OCI-LY7 (cell line): ENCODE data around the gene WDR70. TPM values are rescaled to one million over a fixed set of nuclear protein-coding genes. Genes with fewer than 3 reads are reported as not detected.

Source experiments
- BruUV-seq: library from RNA; stranded (reverse); fragments of 400-500 nt; replicated peaks from 2 replicates; lab custom pipeline; 2021; lab: Mats Ljungman, UMichigan
- CTCF ChIA-PET: fragments of 300-600 bp; sonication (Branson Sonifier 250); formaldehyde crosslinking; loops from one replicate; lab custom pipeline; 2022; ENCODE audit warnings: antibody characterized with exemption; ENCODE audit not compliant: unreplicated experiment; lab: Charles Lee
- POLR2A ChIA-PET: fragments of 300-600 bp; sonication (Branson Sonifier 250); formaldehyde crosslinking; loops from one replicate; lab custom pipeline; 2022; ENCODE audit warnings: antibody characterized with exemption; lab: Charles Lee
- DNase-seq: peaks from one replicate; pipeline ENCODE4 v3.0.0-alpha.2; 2015; ENCODE audit warnings: low spot score
- H2AFZ ChIP-seq: fragments of 200-600 bp; sonication (generic), shearing (Covaris generic); 2 replicates; pipeline ENCODE4 v1.6.1; 2014; ENCODE audit warnings: mild to moderate bottlenecking, antibody characterized with exemption, low read length, moderate library complexity
- H3K27ac ChIP-seq: fragments of 200-600 bp; sonication (generic); 2 replicates; pipeline ENCODE4 v1.5.1; 2014; ENCODE audit warnings: mixed run types, low read depth, mild to moderate bottlenecking, moderate library complexity, low read length, inconsistent platforms; ENCODE audit not compliant: poor library complexity, severe bottlenecking
- H3K36me3 ChIP-seq: fragments of 200-600 bp; sonication (generic); 2 replicates; pipeline ENCODE4 v1.6.1; 2014; ENCODE audit warnings: mild to moderate bottlenecking, antibody characterized with exemption, low read length, moderate library complexity, mixed read lengths; ENCODE audit not compliant: insufficient read depth
- H3K4me1 ChIP-seq: fragments of 200-600 bp; sonication (generic); 2 replicates; pipeline ENCODE4 v1.5.1; 2014; ENCODE audit warnings: mild to moderate bottlenecking, low read length; ENCODE audit not compliant: insufficient read depth, poor library complexity, severe bottlenecking
- H3K4me2 ChIP-seq: fragments of 200-600 bp; sonication (generic); 2 replicates; pipeline ENCODE4 v1.6.1; 2014; ENCODE audit warnings: mild to moderate bottlenecking, low read length
- H3K4me3 ChIP-seq: fragments of 200-600 bp; sonication (generic); 2 replicates; pipeline ENCODE4 v1.5.1; 2014; ENCODE audit warnings: mild to moderate bottlenecking, low read depth, low read length; ENCODE audit not compliant: poor library complexity, severe bottlenecking
- H3K79me2 ChIP-seq: fragments of 200-600 bp; sonication (generic); 2 replicates; pipeline ENCODE4 v1.6.1; 2016; ENCODE audit warnings: low read depth, mild to moderate bottlenecking, low read length, moderate library complexity, mixed read lengths; ENCODE audit not compliant: insufficient read depth
- H3K9me2 ChIP-seq: fragments of 200-600 bp; sonication (generic); 2 replicates; pipeline ENCODE4 v1.6.1; 2016; ENCODE audit warnings: mild to moderate bottlenecking, low read length, mixed read lengths; ENCODE audit not compliant: insufficient read depth
- H3K9me3 ChIP-seq: fragments of 200-600 bp; sonication (generic); 2 replicates; pipeline ENCODE4 v1.6.1; 2014; ENCODE audit warnings: mild to moderate bottlenecking, mixed run types, low read length, mixed read lengths
- H4K20me1 ChIP-seq: fragments of 200-600 bp; sonication (generic); 2 replicates; pipeline ENCODE4 v1.6.1; 2014; ENCODE audit warnings: mild to moderate bottlenecking, antibody characterized with exemption, low read length, moderate library complexity, mixed read lengths; ENCODE audit not compliant: insufficient read depth
- CTCF ChIP-seq: fragments of 200-600 bp; sonication (generic); conservative IDR thresholded peaks from 2 replicates; pipeline ENCODE4 v1.5.1; 2014; ENCODE audit warnings: mild to moderate bottlenecking, antibody characterized with exemption, low read length, moderate library complexity, mixed read lengths
- EZH2phosphoT487 ChIP-seq: fragments of 200-600 bp; sonication (generic); IDR thresholded peaks from 2 replicates; pipeline ENCODE4 v1.6.1; 2018; ENCODE audit warnings: low read depth, borderline replicate concordance, mild to moderate bottlenecking, mixed run types, antibody characterized with exemption, low read length, moderate library complexity, mixed read lengths
- intact Hi-C: fragments of 100-400 bp; cut with micrococcal nuclease; formaldehyde crosslinking; loops from one replicate; pipeline ENCODE4 v1.10.0; 2022; ENCODE audit not compliant: unreplicated experiment
- total RNA-seq, 2 experiments: library from RNA; depleted of rRNA in 1 of 2; stranded (reverse); fragments of >200 nt in 1 of 2; shearing (Covaris generic) in 1 of 2; gene quantifications; 2 replicates each; pipeline ENCODE4 v1.2.3, GENCODE V29; 2014 to 2022

The WDR70 gene
- total RNA-seq, 2 experiments from 2014 or later, result 26.2 to 35.4 TPM

- Histone ChIP-seq H3K4me2 (no peak overlapping the region), H3K9me3 (no peaks in the 10 kb centered on the region), H3K36me3 (no peaks in the 10 kb centered on the region), H3K79me2 (no peaks in the 10 kb centered on the region), H3K4me1 (no peaks in the 10 kb centered on the region), H4K20me1 (no peaks in the 10 kb centered on the region), H3K4me3 (no peak overlapping the region), H2AFZ (no peak overlapping the region), H3K27ac (no peak overlapping the region), H3K9me2 (no peaks in the 10 kb centered on the region)
- ChIA-PET POLR2A (no interaction called here), CTCF (no interaction called here)
- no TSS peak for BruUV-seq
- no peak for DNase-seq
- intact Hi-C loops, result no loop called here
- no peak for TF ChIP-seq CTCF
- no peak for TF ChIP-seq EZH2phosphoT487
These were observed 189.1 kb downstream of the WDR70 start for GRCh38 chr5:37568018-37568753.

GRCh38 chr5:37568893-37569292 lies 189.8 kb downstream of the WDR70 start:
- no peak for TF ChIP-seq EZH2phosphoT487
- TF ChIP-seq CTCF, result no peak
- Histone ChIP-seq H3K27ac (no peak overlapping the region), H3K36me3 (no peaks in the 10 kb centered on the region), H3K9me3 (no peaks in the 10 kb centered on the region), H3K4me1 (no peaks in the 10 kb centered on the region), H3K9me2 (no peaks in the 10 kb centered on the region), H3K79me2 (no peaks in the 10 kb centered on the region), H3K4me3 (no peak overlapping the region), H2AFZ (no peak overlapping the region), H3K4me2 (no peak overlapping the region), H4K20me1 (no peaks in the 10 kb centered on the region)
- POLR2A ChIA-PET, result no interaction called here
- intact Hi-C loops, result no loop called here
- no TSS peak for BruUV-seq
- CTCF ChIA-PET, result no interaction called here
- no peak for DNase-seq

DNA sequence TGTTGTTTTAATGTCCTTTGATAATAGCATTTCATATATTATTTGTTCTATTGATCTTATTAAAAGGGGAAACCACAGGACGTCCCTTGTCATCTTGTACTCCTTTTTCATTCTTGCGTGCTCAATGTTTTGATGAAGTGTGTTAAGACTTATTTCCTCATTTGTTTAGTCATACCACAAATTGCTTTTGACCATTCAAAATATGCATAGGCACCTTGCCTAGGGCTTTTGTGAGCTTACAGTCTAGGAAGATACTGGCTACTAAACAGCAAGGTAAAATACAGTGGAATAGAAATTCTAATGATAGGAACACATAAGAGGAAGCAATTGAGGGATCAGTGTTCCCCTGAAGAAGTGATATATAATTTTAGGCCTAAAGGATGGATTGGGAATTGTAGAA lies 190.3 kb downstream of the WDR70 start:
- Histone ChIP-seq H3K27ac (no peak overlapping the region), H3K4me3 (no peak overlapping the region), H4K20me1 (no peaks in the 10 kb centered on the region), H3K36me3 (no peaks in the 10 kb centered on the region), H3K4me2 (no peak overlapping the region), H3K79me2 (no peaks in the 10 kb centered on the region), H3K4me1 (no peaks in the 10 kb centered on the region), H3K9me2 (no peaks in the 10 kb centered on the region), H2AFZ (no peak overlapping the region), H3K9me3 (no peaks in the 10 kb centered on the region)
- ChIA-PET POLR2A (interaction anchor here (1.1 kb wide), 1 partner anchor 9 kb away, joined by 3 read pairs; no protein-coding TSS in a partner anchor), CTCF (no interaction called here)
- intact Hi-C loops, result no loop called here
- no peak for TF ChIP-seq EZH2phosphoT487
- no peak for TF ChIP-seq CTCF
- DNase-seq, result no peak
- no TSS peak for BruUV-seq
